RWPE2 (cell line): Measurements from ENCODE around the gene DPH6.

Experiments used
- ATAC-seq: fragments of 200-7000 bp; cut with Tn5 transposase; 3 replicates; pipeline ENCODE4 v1.9.1; 2021; ENCODE audit warnings: low read depth
- DNase-seq: peaks from one replicate; pipeline ENCODE4 v3.0.0-alpha.2; 2020; ENCODE audit warnings: low spot score
- H3K27ac ChIP-seq: fragments of 450-650 bp; 2 replicates; pipeline ENCODE4 v1.5.1; 2017; ENCODE audit warnings: mild to moderate bottlenecking; ENCODE audit not compliant: poor library complexity, severe bottlenecking
- H3K27me3 ChIP-seq: fragments of 250-450 bp; sonication (Bioruptor Pico); 2 replicates; pipeline ENCODE4 v1.5.1; 2021; ENCODE audit warnings: mild to moderate bottlenecking, moderate library complexity; ENCODE audit not compliant: insufficient read depth, poor library complexity, severe bottlenecking
- H3K36me3 ChIP-seq: fragments of 250-450 bp; sonication (Bioruptor Pico); 2 replicates; pipeline ENCODE4 v1.5.1; 2020; ENCODE audit warnings: low read depth, mild to moderate bottlenecking, moderate library complexity
- H3K4me1 ChIP-seq: fragments of 250-450 bp; sonication (Bioruptor Pico); 2 replicates; pipeline ENCODE4 v1.5.1; 2021; ENCODE audit warnings: mild to moderate bottlenecking, moderate library complexity; ENCODE audit not compliant: insufficient read depth, poor library complexity, severe bottlenecking
- H3K4me3 ChIP-seq: fragments of 250-450 bp; sonication (Bioruptor Pico); 2 replicates; pipeline ENCODE4 v1.5.1; 2021; ENCODE audit warnings: mild to moderate bottlenecking, moderate library complexity; ENCODE audit not compliant: severe bottlenecking
- H3K9me3 ChIP-seq: fragments of 250-450 bp; sonication (Bioruptor Pico); 2 replicates; pipeline ENCODE4 v1.5.1; 2021; ENCODE audit warnings: mild to moderate bottlenecking, moderate library complexity; ENCODE audit not compliant: severe bottlenecking
- CTCF ChIP-seq: fragments of 450-650 bp; IDR thresholded peaks from one replicate; pipeline ENCODE4 v1.5.1; 2017; ENCODE audit warnings: mild to moderate bottlenecking, moderate library complexity; ENCODE audit not compliant: poor library complexity, severe bottlenecking

Gene DPH6

GRCh38 chr15:35567392-35567791 lies 21.4 kb upstream of the DPH6 start:
- Histone ChIP-seq H3K9me3 (peaks cover 3% of the 10 kb centered on the region), H3K36me3 (no peaks in the 10 kb centered on the region), H3K27me3 (no peaks in the 10 kb centered on the region), H3K4me1 (no peaks in the 10 kb centered on the region), H3K4me3 (no peak overlapping the region), H3K27ac (no peak overlapping the region)
- ATAC-seq: no peak; the same call in 2 of the 3 replicates
- TF ChIP-seq CTCF: no peak
- DNase-seq: no peak

GRCh38 chr15:35566991-35567390 lies 21.0 kb upstream of the DPH6 start:
- H3K9me3 ChIP-seq: peaks cover 2% of the 10 kb centered on the region
- no peak for TF ChIP-seq CTCF
- ATAC-seq: no peak
- H3K4me1 ChIP-seq: no peaks in the 10 kb centered on the region
- no peak for DNase-seq
- no peaks in the 10 kb centered on the region for H3K36me3 ChIP-seq
- H3K27ac ChIP-seq: no peak overlapping the region
- no peak overlapping the region for H3K4me3 ChIP-seq
- H3K27me3 ChIP-seq: no peaks in the 10 kb centered on the region

GRCh38 chr15:35565901-35566300 lies 19.9 kb upstream of the DPH6 start:
- no peak for TF ChIP-seq CTCF
- no peak for ATAC-seq
- Histone ChIP-seq H3K36me3 (no peaks in the 10 kb centered on the region), H3K27me3 (no peaks in the 10 kb centered on the region), H3K4me1 (no peaks in the 10 kb centered on the region), H3K4me3 (no peak overlapping the region), H3K27ac (no peak overlapping the region), H3K9me3 (no peaks in the 10 kb centered on the region)
- DNase-seq: no peak

GRCh38 chr15:35562641-35563040 lies 16.7 kb upstream of the DPH6 start:
- DNase-seq (no peak), ATAC-seq (no peak)
- no peaks in the 10 kb centered on the region for H3K9me3 ChIP-seq
- H3K27me3 ChIP-seq: no peaks in the 10 kb centered on the region
- no peak overlapping the region for H3K4me3 ChIP-seq
- H3K4me1 ChIP-seq: peaks cover 2% of the 10 kb centered on the region
- TF ChIP-seq CTCF: no peak
- H3K36me3 ChIP-seq: no peaks in the 10 kb centered on the region
- H3K27ac ChIP-seq: no peak overlapping the region

- peaks cover 11% of the 10 kb centered on the region for H3K4me1 ChIP-seq
Observed at GRCh38 chr15:35561308-35561707, 15.3 kb upstream of the DPH6 start.

More at GRCh38 chr15:35561308-35561707, 15.3 kb upstream of the DPH6 start:
- Histone ChIP-seq H3K27me3 (no peaks in the 10 kb centered on the region), H3K9me3 (no peaks in the 10 kb centered on the region), H3K36me3 (no peaks in the 10 kb centered on the region), H3K4me3 (no peak overlapping the region), H3K27ac (no peak overlapping the region)
- no peak for TF ChIP-seq CTCF
- DNase-seq (no peak), ATAC-seq (no peak)
